Cardiac muscle cell (in vitro differentiated cells and primary cell): ENCODE results near the gene NIN. TPM values are rescaled to one million over a fixed set of nuclear protein-coding genes. Genes with fewer than 3 reads are reported as not detected.

Source experiments
- DNase-seq, 2 donors: peaks; one replicate each; pipeline versions ENCODE4 v3.0.0 to v3.0.0-alpha.2; 2010 to 2017; ENCODE audit warnings: low read depth in 1 of 2, low spot score in 1 of 2
- H3K27ac ChIP-seq: fragments of 200-600 bp; sonication (generic); 2 replicates; pipeline ENCODE4 v1.5.1; 2016
- H3K27me3 ChIP-seq: fragments of 200-600 bp; sonication (generic); 2 replicates; pipeline ENCODE4 v1.6.0; 2016; ENCODE audit warnings: control low read depth
- H3K36me3 ChIP-seq: fragments of 200-600 bp; sonication (generic); 2 replicates; pipeline ENCODE4 v1.5.1; 2016; ENCODE audit warnings: control low read depth
- H3K4me1 ChIP-seq: fragments of 200-600 bp; sonication (generic); 2 replicates; pipeline ENCODE4 v1.8.1; 2017; ENCODE audit warnings: low read depth, mild to moderate bottlenecking, mixed run types
- H3K4me3 ChIP-seq: fragments of 200-600 bp; sonication (generic); 2 replicates; pipeline ENCODE4 v1.5.1; 2016; ENCODE audit warnings: mild to moderate bottlenecking
- H3K9me3 ChIP-seq: fragments of 200-600 bp; sonication (generic); 2 replicates; pipeline ENCODE4 v1.5.1; 2017; ENCODE audit warnings: low read depth, mild to moderate bottlenecking, control low read depth
- CTCF ChIP-seq: IDR thresholded peaks from 2 replicates; pipeline ENCODE4 v1.5.1; 2012; ENCODE audit warnings: low read depth, mild to moderate bottlenecking, low read length
- polyA plus RNA-seq: library from polyadenylated mRNA; unstranded; fragments of >200 nt; fragmentation: Nextera tagmentation; extraction: Ambion mirVana; gene quantifications from 2 replicates; pipeline ENCODE4 v1.2.1, GENCODE V29; 2016
- total RNA-seq: library from RNA; depleted of rRNA; stranded (reverse); fragments of >200 nt; gene quantifications from 2 replicates; pipeline ENCODE4 v1.2.3, GENCODE V29; 2016

NIN gene
- total and polyA plus RNA-seq, 2 experiments from 2014 or later = 12.1 to 35.5 TPM

GRCh38 chr14:50756300-50756699 is 74.7 kb downstream of the NIN start:
- no peak for DNase-seq
- Histone ChIP-seq H3K36me3 (peaks cover 25% of the 10 kb centered on the region), H3K4me1 (peaks cover 6% of the 10 kb centered on the region), H3K9me3 (no peaks in the 10 kb centered on the region), H3K4me3 (no peak overlapping the region), H3K27me3 (no peaks in the 10 kb centered on the region), H3K27ac (no peak overlapping the region)
- TF ChIP-seq CTCF = no peak

- no peak for TF ChIP-seq CTCF
- DNase-seq = no peak
- peaks cover 33% of the 10 kb centered on the region for H3K36me3 ChIP-seq
- no peaks in the 10 kb centered on the region for H3K9me3 ChIP-seq
- no peaks in the 10 kb centered on the region for H3K4me1 ChIP-seq
- H3K27me3 ChIP-seq = no peaks in the 10 kb centered on the region
- no peak overlapping the region for H3K4me3 ChIP-seq
- no peak overlapping the region for H3K27ac ChIP-seq
Observed at GRCh38 chr14:50750323-50750722, 80.6 kb downstream of the NIN start.

GRCh38 chr14:50745401-50746058 is 85.4 kb downstream of the NIN start:
- Histone ChIP-seq H3K36me3 (peaks cover 16% of the 10 kb centered on the region), H3K9me3 (no peaks in the 10 kb centered on the region), H3K4me3 (no peak overlapping the region), H3K27ac (no peak overlapping the region), H3K4me1 (no peaks in the 10 kb centered on the region), H3K27me3 (no peaks in the 10 kb centered on the region)
- DNase-seq = no peak
- TF ChIP-seq CTCF = no peak

- H3K27ac ChIP-seq = no peak overlapping the region
- H3K4me3 ChIP-seq = no peak overlapping the region
- no peaks in the 10 kb centered on the region for H3K27me3 ChIP-seq
- peaks cover 14% of the 10 kb centered on the region for H3K36me3 ChIP-seq
- no peak for DNase-seq
- H3K4me1 ChIP-seq = no peaks in the 10 kb centered on the region
- TF ChIP-seq CTCF = no peak
- no peaks in the 10 kb centered on the region for H3K9me3 ChIP-seq
Observed at GRCh38 chr14:50744231-50744630, 86.7 kb downstream of the NIN start.

- Histone ChIP-seq H3K27ac (no peak overlapping the region), H3K27me3 (no peaks in the 10 kb centered on the region), H3K9me3 (no peaks in the 10 kb centered on the region), H3K36me3 (peaks cover 18% of the 10 kb centered on the region), H3K4me1 (no peaks in the 10 kb centered on the region), H3K4me3 (no peak overlapping the region)
- TF ChIP-seq CTCF = no peak
- DNase-seq = no peak
Observed at GRCh38 chr14:50741567-50741966, 89.4 kb downstream of the NIN start.

GRCh38 chr14:50740856-50741255 is 90.1 kb downstream of the NIN start:
- Histone ChIP-seq H3K9me3 (no peaks in the 10 kb centered on the region), H3K4me3 (no peak overlapping the region), H3K4me1 (no peaks in the 10 kb centered on the region), H3K27ac (no peak overlapping the region), H3K36me3 (peaks cover 20% of the 10 kb centered on the region), H3K27me3 (no peaks in the 10 kb centered on the region)
- peak in 1 of 2 donors; percentile 15 for DNase-seq
- no peak for TF ChIP-seq CTCF
